Renal cortex interstitium (tissue), 11 donors: Measurements from ENCODE around the gene PSENEN. TPM values are rescaled to one million over a fixed set of nuclear protein-coding genes. Genes with fewer than 3 reads are reported as not detected.
"Not testable (repeated sequence)": the region's sequence is repeated elsewhere in the genome, so short reads cannot be mapped to it uniquely, and the experiment has no call there.

ENCODE experiments used
- DNase-seq, 11 donors: peaks; one replicate each; pipeline ENCODE4 v3.0.0-alpha.2; 2013; ENCODE audit warnings: low read depth in 9 of 11, low spot score in 4 of 11; ENCODE audit errors: extremely low read depth in 1 of 11
- polyA plus RNA-seq, 3 donors: library from polyadenylated mRNA; unstranded; fragments of 120-200 nt; gene quantifications; one replicate each; pipeline ENCODE4 v1.2.1, GENCODE V29; 2013; ENCODE audit not compliant: insufficient read length in 3 of 3

The PSENEN gene
- polyA plus RNA-seq, 3 donors = 59.6 to 66.5 (median 65.4) TPM

DNA sequence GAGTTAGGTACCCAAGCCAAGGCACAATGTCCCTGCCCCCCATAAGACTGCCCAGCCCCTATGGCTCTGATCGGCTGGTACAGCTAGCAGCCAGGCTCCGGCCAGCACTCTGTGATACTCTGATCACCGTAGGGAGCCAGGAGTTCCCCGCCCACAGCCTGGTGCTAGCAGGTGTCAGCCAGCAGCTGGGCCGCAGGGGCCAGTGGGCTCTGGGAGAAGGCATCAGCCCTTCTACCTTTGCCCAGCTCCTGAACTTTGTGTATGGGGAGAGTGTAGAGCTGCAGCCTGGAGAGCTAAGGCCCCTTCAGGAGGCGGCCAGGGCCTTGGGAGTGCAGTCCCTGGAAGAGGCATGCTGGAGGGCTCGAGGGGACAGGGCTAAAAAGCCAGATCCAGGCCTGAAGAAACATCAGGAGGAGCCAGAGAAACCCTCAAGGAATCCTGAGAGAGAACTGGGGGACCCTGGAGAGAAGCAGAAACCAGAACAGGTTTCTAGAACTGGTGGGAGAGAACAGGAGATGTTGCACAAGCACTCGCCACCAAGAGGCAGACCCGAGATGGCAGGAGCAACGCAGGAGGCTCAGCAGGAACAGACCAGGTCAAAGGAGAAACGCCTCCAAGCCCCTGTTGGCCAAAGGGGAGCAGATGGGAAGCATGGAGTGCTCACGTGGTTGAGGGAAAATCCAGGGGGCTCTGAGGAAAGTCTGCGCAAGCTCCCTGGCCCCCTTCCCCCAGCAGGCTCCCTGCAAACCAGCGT is 30.7 kb upstream of the PSENEN start:
- no peak for DNase-seq

DNA sequence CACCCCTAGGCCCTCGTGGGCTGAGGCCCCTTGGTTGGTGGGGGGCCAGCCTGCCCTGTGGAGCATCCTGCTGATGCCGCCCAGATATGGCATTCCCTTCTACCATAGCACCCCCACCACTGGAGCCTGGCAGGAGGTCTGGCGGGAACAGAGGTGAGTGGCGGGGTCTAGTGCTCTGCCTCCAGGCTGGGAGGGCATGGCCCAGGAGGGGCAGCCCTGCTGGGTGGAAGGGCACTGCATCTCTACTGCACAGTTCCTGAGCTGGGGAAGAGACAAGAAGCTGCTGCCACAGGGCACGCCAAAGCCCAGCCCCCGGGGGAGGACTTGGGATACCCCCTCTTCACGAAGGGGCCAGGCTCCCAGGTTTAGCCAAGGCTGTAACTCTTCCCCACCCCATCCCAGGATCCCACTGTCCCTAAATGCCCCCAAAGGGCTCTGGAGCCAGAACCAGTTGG is 30.1 kb upstream of the PSENEN start:
- DNase-seq = no peak

DNA sequence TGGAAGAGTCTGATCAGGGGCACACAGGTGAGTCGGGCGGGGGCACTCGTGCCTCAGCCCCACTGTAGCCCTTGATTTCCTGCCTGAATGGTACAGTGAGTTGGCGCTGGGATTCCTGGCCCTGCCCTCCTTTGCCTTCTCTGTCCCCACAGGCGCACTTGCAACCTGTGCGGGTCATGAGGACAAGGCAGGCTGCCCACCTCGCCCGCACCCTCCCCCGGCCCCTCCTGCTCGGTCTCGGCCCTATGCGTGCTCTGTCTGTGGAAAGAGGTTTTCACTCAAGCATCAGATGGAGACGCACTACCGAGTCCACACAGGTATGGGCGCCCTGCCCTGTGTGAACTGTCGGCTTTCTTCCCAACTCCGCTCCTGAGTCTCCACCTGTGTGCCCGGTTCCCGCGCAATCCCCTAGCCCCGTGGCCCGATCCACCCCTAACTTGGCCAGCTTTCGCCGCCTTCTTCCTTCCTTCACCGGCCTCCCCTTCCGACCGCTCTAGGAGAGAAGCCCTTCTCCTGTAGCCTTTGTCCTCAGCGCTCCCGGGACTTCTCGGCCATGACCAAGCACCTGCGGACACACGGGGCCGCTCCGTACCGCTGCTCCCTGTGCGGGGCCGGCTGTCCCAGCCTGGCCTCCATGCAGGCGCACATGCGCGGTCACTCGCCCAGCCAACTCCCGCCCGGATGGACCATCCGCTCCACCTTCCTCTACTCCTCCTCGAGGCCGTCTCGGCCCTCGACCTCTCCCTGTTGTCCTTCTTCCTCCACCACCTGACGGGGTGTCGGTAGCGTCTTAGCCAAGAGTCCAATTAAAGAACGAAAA is 29.3 kb upstream of the PSENEN start:
- peak in 2 of 11 donors; percentile 32 to 58 for DNase-seq

DNA sequence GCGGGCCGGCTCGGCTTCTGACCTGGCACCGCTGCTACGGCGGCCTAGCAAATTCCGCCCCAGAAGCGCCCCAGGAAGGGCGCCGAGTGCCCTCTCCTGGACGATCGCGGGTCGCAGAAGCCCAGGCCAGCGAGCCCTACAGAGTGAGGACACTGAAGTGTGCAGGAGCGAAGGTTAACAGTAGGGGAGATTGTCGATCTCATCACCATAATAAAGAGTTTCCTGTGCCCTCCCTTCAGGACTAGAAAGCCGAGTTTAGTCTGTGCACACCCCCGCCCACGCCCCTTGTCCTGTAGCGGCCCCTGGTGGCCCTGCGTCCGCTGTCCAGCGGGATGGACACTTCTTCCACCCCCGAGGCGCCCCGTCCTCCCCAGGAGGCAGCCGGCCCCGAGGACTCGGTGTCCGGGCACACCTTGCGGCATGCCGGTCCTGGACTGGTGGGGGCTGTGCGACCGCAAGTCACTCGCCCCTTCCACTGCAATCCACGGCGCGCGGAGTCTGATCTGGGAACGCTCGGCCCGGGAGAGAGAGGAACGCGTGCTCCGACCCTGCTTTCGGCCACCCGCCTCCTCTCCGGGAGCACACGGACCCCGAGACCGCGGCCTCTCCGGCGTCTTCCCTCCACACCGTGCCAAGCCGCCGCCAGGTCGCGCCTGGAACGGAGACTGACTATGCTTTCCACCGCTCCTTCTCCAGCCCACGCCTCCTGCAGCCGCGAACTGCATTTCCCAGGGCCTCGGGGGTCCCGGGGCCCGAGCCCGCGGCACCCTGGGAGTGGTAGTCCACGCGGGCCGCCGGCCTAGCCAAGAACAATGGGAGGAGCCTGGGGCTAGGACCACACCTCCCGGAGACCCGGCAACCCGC is 28.4 kb upstream of the PSENEN start:
- peak in 10 of 11 donors; percentile 72 to 95 (median 90) for DNase-seq

DNA sequence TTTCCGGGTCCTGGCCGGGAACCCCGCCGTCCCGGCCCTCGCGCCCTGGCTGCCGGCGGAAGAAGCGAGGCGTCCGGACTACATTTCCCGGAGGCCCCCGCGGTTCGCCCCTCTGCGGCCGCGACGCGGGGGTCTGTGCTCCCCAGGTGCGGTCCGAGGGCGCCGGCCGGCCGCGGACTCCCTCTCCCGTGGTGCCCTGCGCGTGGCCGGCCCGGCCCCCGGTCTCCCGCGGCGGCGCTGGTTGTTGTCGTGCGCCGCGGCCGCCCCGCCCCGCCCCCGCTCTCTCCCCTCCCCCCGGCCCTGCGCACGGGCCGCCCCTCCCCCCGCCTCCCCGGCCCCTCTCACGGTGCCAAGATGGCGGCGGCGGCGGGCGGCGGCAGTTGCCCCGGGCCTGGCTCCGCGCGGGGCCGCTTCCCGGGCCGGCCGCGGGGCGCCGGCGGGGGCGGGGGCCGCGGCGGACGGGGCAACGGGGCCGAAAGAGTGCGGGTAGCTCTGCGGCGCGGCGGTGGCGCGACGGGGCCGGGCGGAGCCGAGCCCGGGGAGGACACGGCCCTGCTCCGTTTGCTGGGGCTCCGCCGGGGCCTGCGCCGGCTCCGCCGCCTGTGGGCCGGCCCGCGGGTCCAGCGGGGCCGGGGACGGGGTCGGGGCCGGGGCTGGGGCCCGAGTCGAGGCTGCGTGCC is 27.6 kb upstream of the PSENEN start, which contains the start of gene KMT2B:
TSS of gene KMT2B (plus strand) at position 339 of the 680 bp plus-strand sequence. CDS start at position 355, 16 bp downstream.
- peak in 4 of 11 donors; percentile 83 to 93 (median 90) for DNase-seq

DNA sequence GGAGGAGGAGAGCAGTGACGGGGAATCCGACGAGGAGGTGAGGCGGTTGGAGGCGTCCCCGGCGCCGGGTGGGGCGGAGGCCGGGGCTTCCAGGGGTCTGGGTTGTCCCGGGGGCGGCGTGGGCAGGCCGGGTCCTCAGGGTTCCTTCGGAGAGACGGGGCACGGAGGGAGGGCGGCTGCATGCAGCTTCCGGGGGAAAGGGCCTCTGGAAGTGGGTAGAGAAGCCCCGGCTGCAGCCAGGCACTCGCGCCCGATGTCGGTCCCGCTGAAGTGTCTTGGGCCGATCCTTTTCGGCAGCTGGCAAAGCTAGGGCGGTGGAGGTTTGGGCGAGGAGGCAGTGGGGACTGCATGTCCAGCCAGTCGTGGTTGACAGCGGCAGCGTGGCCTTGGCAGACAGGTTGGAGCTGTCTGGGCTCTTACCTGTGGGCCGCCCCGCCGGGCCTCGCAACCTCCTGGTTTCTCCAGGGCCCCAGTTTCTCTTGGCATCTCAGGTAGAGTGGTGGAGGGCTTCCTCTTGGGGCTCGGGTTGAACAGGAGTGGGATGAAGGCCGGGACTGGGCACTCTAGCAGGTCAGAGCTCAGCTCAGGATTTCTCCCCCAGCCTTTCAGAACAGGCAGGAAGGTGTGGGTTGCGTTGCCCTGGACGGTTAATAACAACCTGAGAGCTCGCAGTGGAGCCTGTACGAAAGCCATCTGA is 27.0 kb upstream of the PSENEN start:
- DNase-seq = no peak

DNA sequence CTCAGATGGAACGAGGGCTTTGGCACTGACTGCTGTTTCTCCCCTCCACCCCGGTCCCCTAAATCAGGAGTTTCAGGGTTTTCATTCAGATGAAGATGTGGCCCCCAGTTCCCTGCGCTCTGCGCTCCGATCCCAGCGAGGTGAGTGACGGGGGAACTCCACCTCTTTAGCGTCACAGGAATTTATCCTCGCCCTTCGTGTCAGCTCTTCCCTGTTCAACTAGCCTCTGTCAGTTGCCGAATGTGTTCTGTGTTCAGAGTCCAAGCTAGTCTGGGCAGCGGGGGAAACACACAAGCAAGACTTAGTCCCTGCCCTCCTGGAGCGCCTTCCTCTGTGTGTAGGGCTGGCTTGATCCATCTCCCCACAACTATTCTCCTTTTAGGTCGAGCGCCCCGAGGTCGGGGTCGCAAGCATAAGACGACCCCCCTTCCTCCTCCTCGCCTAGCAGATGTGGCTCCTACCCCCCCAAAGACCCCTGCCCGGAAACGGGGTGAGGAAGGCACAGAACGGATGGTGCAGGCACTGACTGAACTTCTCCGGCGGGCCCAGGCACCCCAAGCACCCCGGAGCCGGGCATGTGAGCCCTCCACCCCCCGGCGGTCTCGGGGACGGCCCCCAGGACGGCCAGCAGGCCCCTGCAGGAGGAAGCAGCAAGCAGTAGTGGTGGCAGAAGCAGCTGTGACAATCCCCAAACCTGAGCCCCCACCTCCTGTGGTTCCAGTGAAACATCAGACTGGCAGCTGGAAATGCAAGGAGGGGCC is 25.9 kb upstream of the PSENEN start:
- no peak for DNase-seq

DNA sequence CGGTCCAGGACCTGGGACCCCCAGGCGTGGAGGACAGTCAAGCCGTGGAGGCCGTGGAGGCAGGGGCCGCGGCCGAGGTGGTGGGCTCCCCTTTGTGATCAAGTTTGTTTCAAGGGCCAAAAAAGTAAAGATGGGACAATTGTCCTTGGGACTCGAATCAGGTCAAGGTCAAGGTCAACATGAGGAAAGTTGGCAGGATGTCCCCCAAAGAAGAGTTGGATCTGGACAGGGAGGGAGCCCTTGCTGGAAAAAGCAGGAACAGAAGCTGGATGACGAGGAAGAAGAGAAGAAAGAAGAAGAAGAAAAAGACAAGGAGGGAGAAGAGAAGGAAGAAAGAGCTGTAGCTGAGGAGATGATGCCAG is 25.3 kb upstream of the PSENEN start:
- no peak for DNase-seq

DNA sequence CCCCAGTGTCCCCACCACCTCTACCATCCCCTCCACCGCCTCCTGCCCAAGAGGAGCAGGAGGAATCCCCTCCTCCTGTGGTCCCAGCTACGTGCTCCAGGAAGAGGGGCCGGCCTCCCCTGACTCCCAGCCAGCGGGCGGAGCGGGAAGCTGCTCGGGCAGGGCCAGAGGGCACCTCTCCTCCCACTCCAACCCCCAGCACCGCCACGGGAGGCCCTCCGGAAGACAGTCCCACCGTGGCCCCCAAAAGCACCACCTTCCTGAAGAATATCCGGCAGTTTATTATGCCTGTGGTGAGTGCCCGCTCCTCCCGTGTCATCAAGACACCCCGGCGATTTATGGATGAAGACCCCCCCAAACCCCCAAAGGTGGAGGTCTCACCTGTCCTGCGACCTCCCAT is 24.8 kb upstream of the PSENEN start:
- DNase-seq = no peak

DNA sequence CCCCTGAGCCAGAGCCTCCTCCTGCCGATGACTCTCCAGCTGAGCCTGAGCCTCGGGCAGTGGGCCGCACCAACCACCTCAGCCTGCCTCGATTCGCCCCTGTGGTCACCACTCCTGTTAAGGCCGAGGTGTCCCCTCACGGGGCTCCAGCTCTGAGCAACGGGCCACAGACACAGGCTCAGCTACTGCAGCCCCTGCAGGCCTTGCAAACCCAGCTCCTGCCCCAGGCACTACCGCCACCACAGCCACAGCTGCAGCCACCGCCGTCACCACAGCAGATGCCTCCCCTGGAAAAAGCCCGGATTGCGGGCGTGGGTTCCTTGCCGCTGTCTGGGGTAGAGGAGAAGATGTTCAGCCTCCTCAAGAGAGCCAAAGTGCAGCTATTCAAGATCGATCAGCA is 24.1 kb upstream of the PSENEN start:
- no peak for DNase-seq

DNA sequence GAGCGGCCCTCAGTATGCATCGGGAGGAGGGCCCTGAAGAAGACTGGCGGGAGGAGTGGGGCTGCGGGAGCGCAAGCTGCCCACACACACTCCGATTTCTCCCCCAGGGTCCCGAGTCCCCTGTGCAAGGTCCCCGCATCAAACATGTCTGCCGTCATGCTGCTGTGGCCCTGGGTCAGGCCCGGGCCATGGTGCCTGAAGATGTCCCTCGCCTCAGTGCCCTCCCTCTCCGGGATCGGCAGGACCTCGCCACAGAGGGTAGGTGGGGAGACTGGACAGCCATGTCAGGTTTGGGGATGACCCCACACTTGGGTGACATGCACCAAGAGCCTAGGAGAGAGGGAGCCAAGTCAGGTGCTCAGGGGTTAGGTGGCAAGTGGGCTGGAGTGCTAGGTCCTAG is 23.0 kb upstream of the PSENEN start:
- DNase-seq = no peak

DNA sequence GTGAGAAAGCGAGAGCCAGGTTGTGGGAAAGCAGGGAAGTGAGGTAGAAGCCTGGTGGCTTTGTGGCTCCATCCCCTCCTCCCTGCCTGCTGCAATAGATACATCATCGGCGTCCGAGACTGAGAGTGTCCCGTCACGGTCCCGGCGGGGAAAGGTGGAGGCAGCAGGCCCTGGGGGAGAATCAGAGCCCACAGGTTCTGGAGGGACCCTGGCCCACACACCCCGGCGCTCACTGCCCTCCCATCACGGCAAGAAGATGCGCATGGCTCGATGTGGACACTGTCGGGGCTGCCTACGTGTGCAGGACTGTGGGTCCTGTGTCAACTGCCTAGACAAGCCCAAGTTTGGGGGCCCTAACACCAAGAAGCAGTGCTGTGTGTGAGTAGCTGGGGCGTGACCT is 22.6 kb upstream of the PSENEN start:
- DNase-seq = no peak

DNA sequence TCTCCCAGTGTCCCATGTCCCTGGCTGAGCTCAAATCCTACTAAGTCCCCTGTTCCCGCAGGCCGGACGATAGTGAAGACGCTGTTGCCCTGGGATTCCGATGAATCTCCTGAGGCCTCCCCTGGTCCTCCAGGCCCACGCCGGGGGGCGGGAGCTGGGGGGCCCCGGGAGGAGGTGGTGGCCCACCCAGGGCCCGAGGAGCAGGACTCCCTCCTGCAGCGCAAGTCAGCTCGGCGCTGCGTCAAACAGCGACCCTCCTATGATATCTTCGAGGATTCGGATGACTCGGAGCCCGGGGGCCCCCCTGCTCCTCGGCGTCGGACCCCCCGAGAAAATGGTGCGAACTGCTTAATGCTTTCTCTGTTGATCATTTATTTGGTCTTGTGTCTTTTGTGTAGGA is 21.8 kb upstream of the PSENEN start:
- DNase-seq = no peak

DNA sequence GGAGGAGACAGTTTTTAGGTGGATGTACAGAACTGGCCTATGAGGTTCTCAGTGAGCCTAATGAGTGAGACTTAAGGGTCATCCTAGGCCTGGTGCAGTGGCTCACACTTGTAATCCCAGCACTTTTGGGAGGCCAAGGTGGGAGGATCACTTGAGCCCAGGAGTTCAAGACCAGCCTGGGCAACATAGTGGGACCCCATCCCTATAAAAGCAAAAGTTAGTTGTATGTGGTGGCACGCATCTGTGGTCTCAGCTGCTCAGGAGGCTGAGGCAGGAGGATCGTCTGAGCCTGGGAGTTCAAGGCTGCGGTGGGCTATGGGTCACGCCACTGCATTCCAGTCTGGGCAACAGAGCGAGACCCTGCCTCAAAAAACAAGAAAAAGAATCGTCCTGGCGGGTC is 21.3 kb upstream of the PSENEN start:
- not testable (repeated sequence) for DNase-seq

DNA sequence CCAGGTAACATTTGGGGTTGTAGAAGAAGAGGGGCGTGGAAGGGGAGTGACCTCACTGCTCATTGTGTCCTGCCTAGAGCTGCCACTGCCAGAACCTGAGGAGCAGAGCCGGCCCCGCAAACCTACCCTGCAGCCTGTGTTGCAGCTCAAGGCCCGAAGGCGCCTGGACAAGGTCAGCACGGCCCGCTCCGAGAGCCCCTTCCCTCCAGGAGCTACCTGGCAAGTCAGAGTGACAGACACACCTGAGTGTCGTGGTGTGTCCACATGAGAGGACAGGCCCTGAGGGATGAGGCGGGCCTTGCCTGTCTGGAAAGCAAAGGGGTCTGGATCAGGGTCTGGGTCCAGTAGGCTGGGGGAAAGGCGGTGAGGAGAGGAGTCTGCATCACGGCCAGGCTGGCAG is 20.9 kb upstream of the PSENEN start:
- DNase-seq = no peak

DNA sequence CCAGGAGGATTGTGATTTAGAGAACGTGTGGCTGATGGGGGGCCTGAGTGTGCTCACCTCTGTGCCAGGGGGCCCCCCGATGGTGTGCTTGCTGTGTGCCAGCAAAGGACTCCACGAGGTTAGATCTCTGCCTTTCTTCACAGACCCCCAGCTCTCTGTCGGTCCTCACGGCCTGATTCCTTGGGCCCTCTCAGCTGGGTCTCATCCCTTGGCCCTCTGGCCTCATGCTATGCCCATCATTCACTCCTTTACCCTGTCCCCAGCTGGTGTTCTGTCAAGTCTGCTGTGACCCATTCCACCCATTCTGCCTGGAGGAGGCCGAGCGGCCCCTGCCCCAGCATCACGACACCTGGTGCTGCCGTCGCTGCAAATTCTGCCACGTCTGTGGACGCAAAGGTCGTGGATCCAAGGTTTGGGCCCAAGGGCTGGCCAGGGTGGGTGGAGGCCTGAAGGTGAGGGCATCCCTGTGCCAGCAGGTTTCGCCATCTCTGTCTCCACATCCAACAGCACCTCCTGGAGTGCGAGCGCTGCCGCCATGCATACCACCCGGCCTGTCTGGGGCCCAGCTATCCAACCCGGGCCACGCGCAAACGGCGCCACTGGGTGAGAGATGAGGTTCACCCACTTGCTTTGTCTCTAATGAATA is 20.1 kb upstream of the PSENEN start:
- DNase-seq = no peak
